Gastroesophageal sphincter (tissue), 3 donors: ENCODE results near the gene GRB2.

ENCODE experiments used
- EP300 ChIP-seq: sonication (generic); formaldehyde crosslinking; IDR thresholded peaks from one replicate; pipeline ENCODE4 v1.6.1; 2017; ENCODE audit warnings: antibody characterized with exemption, mild to moderate bottlenecking
- POLR2A ChIP-seq, 2 donors: fragments of 450-650 bp; IDR thresholded peaks; one replicate each; pipeline ENCODE4 v1.6.1; 2017; ENCODE audit warnings: antibody characterized with exemption in 2 of 2, mild to moderate bottlenecking in 2 of 2, moderate library complexity in 1 of 2
- POLR2AphosphoS5 ChIP-seq: sonication (generic); formaldehyde crosslinking; IDR thresholded peaks from one replicate; pipeline ENCODE4 v1.6.1; 2017; ENCODE audit warnings: antibody characterized with exemption
- TF ChIP-seq, protein P1 (sequence below), 4 experiments: fragments of 200-600 bp in 2 of 4; fragments of 450-650 bp in 2 of 4; sonication (generic) in 1 of 4; IDR thresholded peaks; one replicate each; pipeline ENCODE4 v1.5.1; 2017 to 2019; ENCODE audit warnings: antibody characterized with exemption in 4 of 4, mild to moderate bottlenecking in 2 of 4, moderate library complexity in 2 of 4

DNA sequence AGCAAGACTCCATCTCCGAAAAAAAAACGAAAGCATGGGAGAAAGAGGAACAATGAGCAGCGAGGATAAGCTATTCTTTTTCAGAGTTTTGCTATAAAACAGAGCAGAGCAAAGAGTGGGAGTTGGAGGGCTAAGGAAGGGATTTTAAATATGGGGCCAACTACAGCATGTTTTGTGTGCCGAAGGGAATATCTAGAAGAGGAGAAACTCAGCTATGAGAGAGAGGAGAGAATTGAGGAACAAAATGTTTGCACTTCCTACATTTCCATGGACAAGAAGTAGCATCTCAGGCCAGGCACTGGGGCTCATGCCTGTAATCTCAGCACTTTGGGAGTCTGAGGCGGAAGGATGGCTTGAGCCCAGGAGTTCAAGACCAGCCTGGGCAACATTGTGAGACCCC, 13.1 kb upstream of the GRB2 start:
- TF ChIP-seq, protein P1, sequence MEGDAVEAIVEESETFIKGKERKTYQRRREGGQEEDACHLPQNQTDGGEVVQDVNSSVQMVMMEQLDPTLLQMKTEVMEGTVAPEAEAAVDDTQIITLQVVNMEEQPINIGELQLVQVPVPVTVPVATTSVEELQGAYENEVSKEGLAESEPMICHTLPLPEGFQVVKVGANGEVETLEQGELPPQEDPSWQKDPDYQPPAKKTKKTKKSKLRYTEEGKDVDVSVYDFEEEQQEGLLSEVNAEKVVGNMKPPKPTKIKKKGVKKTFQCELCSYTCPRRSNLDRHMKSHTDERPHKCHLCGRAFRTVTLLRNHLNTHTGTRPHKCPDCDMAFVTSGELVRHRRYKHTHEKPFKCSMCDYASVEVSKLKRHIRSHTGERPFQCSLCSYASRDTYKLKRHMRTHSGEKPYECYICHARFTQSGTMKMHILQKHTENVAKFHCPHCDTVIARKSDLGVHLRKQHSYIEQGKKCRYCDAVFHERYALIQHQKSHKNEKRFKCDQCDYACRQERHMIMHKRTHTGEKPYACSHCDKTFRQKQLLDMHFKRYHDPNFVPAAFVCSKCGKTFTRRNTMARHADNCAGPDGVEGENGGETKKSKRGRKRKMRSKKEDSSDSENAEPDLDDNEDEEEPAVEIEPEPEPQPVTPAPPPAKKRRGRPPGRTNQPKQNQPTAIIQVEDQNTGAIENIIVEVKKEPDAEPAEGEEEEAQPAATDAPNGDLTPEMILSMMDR (IDR thresholded peaks at IDR 0.05), result no peak
- no peak for TF ChIP-seq EP300
- no peak for TF ChIP-seq POLR2A (IDR thresholded peaks at IDR 0.05)
- no peak for TF ChIP-seq POLR2AphosphoS5
